Glutamatergic neuron (in vitro differentiated cells): ENCODE data around the gene PSD2. TPM values are rescaled to one million over a fixed set of nuclear protein-coding genes. Genes with fewer than 3 reads are reported as not detected.

Experiments used
- DNase-seq: peaks from one replicate; pipeline ENCODE4 v3.0.0; 2022
- H3K27ac Mint-ChIP-seq: one replicate; pipeline ENCODE4 v1.8.0; 2020; ENCODE audit warnings: mild to moderate bottlenecking, mixed read lengths, inconsistent platforms; ENCODE audit not compliant: unreplicated experiment
- H3K27me3 Mint-ChIP-seq: one replicate; pipeline ENCODE4 v1.8.0; 2020; ENCODE audit warnings: mild to moderate bottlenecking, moderate library complexity, mixed read lengths, inconsistent platforms; ENCODE audit not compliant: unreplicated experiment
- H3K36me3 Mint-ChIP-seq: one replicate; pipeline ENCODE4 v1.8.0; 2020; ENCODE audit warnings: mild to moderate bottlenecking, mixed read lengths, inconsistent platforms; ENCODE audit not compliant: unreplicated experiment
- H3K4me1 Mint-ChIP-seq: one replicate; pipeline ENCODE4 v1.8.0; 2020; ENCODE audit warnings: mild to moderate bottlenecking, low read depth, mixed read lengths, inconsistent platforms; ENCODE audit not compliant: unreplicated experiment
- H3K4me3 Mint-ChIP-seq: one replicate; pipeline ENCODE4 v1.8.0; 2020; ENCODE audit warnings: mild to moderate bottlenecking, mixed read lengths, inconsistent platforms; ENCODE audit not compliant: unreplicated experiment
- H3K9me3 Mint-ChIP-seq: one replicate; pipeline ENCODE4 v1.8.0; 2020; ENCODE audit warnings: mild to moderate bottlenecking, moderate library complexity, mixed read lengths, inconsistent platforms; ENCODE audit not compliant: unreplicated experiment
- total RNA-seq: library from RNA; stranded (reverse); fragmentation: NEBNext Ultra II Directional; extraction: Animal tissue kit (Norgen Biotek cat#: 25700); gene quantifications from one replicate; pipeline ENCODE4 v1.2.1, GENCODE V29; 2021; ENCODE audit not compliant: unreplicated experiment
- TF ChIP-seq, protein P1 (sequence below): fragments of 200-600 bp; sonication (generic); IDR thresholded peaks from one replicate; pipeline ENCODE4 v1.5.0; 2021; ENCODE audit not compliant: partially characterized antibody, unreplicated experiment

PSD2 gene
- total RNA-seq, 1 donor from 2014 or later, result 2.3 TPM

DNA sequence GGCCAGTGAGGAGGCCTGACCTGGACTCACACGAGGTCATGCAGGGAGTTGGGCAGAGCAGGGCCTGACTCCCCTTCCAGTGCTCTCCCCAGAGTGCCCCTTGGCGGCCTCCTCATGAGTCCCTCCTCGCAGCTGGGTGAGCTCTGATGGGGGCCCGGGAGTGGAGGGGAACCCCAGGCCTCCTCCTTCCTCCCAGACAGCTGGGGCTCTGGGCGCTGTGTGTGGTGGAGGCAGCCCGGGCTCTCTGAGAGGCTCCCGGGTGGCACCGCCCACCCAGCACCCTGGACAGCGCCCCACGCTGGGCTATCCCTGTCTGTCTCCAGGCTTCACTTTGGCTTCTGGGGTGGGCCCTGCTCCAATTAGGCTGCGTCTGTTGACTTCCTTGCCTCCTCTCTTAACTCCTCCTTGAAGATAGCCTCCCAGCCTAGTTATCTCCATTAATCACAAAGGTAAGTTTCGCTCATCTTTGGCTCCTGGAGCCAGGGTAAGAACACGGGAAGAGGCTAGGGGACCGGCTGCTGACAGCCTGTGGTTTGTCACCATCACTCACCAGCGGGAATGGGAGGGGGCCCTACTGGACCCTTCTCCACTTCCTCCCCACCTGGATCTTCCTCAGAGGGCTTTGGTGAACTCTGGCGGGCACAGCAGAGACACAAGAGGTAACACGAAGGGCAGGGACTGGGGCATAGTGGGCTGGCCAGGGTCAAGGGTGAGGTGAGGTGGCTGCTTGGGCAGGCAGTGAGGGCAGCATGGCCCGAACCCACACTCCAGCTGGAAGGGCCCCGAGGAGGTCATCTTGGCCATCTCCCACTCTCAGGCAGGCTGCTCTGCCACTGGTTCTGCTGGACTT is 13.1 kb downstream of the PSD2 start:
- H3K9me3 Mint-ChIP-seq, result peaks cover 11% of the 10 kb centered on the region
- H3K27me3 Mint-ChIP-seq, result peaks cover 8% of the 10 kb centered on the region
- H3K4me3 Mint-ChIP-seq, result no peak overlapping the region
- H3K27ac Mint-ChIP-seq, result no peak overlapping the region
- H3K36me3 Mint-ChIP-seq, result no peaks in the 10 kb centered on the region
- no peaks in the 10 kb centered on the region for H3K4me1 Mint-ChIP-seq
- TF ChIP-seq, protein P1, sequence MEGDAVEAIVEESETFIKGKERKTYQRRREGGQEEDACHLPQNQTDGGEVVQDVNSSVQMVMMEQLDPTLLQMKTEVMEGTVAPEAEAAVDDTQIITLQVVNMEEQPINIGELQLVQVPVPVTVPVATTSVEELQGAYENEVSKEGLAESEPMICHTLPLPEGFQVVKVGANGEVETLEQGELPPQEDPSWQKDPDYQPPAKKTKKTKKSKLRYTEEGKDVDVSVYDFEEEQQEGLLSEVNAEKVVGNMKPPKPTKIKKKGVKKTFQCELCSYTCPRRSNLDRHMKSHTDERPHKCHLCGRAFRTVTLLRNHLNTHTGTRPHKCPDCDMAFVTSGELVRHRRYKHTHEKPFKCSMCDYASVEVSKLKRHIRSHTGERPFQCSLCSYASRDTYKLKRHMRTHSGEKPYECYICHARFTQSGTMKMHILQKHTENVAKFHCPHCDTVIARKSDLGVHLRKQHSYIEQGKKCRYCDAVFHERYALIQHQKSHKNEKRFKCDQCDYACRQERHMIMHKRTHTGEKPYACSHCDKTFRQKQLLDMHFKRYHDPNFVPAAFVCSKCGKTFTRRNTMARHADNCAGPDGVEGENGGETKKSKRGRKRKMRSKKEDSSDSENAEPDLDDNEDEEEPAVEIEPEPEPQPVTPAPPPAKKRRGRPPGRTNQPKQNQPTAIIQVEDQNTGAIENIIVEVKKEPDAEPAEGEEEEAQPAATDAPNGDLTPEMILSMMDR, result no peak
- DNase-seq, result no peak

DNA sequence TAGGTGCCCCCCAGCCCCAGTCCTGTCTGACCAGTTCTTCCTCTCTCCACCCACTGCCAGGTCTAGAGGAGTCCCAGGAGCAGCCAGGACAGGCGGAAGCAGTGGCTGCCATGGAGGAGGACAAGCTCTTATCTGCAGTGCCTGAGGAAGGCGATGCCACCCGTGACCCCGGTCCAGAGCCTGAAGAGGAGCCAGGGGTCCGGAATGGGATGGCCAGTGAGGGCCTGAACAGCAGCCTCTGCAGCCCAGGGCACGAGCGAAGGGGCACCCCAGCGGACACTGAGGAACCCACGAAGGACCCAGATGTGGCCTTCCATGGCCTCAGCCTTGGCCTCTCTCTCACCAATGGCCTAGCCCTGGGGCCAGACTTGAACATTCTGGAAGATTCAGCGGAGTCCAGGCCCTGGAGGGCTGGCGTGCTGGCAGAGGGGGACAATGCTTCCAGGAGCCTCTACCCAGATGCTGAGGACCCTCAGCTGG is 13.8 kb downstream of the PSD2 start:
- no peak for DNase-seq
- H3K36me3 Mint-ChIP-seq, result no peaks in the 10 kb centered on the region
- H3K4me1 Mint-ChIP-seq, result no peaks in the 10 kb centered on the region
- TF ChIP-seq, protein P1, result no peak
- H3K27me3 Mint-ChIP-seq, result peaks cover 8% of the 10 kb centered on the region
- peaks cover 8% of the 10 kb centered on the region for H3K9me3 Mint-ChIP-seq
- no peak overlapping the region for H3K4me3 Mint-ChIP-seq
- no peak overlapping the region for H3K27ac Mint-ChIP-seq

DNA sequence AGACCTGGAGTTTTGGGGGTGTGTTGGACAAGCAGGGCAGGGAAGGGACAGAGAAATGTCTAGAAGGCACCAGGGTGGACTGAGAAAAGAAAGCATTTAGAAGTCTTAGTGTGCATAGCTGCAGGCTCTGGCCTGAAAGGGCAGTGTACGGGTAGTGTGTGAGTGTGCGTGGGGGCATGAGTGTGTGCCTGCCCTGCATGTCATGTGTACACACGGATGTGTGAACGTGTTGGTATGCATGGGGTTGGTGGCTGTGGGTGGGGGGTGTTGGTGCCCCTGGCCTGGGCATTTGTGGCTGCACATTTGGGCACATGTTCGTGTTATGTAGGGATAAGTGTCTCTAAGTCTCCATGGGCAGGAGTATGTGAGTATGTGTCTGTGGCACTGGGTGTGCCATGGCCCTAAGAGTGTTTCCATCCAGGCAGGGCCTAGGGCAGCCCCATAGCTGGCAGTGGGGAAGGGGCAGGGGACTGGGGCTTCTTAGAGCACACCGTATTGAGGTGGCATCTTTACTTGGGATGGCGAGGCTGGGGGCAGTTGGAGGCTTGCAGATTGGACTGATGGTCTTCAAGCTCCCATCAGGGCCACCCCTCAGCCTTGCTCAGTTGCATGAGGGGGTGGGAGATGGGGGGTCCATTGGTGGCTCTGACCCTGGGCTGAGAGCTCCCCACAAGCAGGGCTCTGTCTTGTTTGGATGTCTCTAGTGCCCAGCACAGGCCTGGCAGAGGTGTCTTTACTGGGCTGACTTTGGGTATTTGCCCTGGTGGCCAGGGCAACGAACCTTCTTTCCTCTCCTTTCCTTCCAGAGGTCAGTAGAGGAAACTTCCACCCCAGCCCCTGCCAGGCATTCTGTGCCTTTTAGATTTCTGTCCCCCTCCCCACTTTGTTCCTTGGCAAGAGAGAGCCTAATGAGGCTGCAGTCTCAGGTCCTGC is 15.0 kb downstream of the PSD2 start:
- Mint-ChIP-seq H3K4me1 (no peaks in the 10 kb centered on the region), H3K27ac (no peak overlapping the region), H3K27me3 (peaks cover 6% of the 10 kb centered on the region), H3K9me3 (peaks cover 4% of the 10 kb centered on the region), H3K36me3 (no peaks in the 10 kb centered on the region), H3K4me3 (no peak overlapping the region)
- TF ChIP-seq, protein P1, result no peak
- DNase-seq, result no peak

DNA sequence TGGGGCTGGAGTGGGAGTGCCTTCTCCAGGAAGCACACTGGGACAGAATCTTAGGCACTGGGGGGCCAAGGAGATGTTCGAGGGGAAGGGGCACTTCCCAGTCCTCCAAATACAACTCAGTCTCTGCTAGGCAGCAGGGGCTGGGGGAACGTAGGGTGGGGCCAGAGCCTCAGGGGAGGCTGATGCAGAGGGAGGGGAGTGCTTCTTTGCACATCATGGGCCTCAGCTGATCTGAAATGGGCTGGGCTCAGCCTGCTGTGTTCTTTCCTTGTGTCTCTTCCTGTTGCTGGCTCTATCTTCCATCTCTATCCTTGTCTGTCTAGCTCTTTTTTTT is 15.6 kb downstream of the PSD2 start:
- TF ChIP-seq, protein P1, result no peak
- Mint-ChIP-seq H3K9me3 (peaks cover 4% of the 10 kb centered on the region), H3K27me3 (peaks cover 6% of the 10 kb centered on the region), H3K4me1 (no peaks in the 10 kb centered on the region), H3K36me3 (no peaks in the 10 kb centered on the region), H3K4me3 (no peak overlapping the region), H3K27ac (no peak overlapping the region)
- DNase-seq, result no peak

DNA sequence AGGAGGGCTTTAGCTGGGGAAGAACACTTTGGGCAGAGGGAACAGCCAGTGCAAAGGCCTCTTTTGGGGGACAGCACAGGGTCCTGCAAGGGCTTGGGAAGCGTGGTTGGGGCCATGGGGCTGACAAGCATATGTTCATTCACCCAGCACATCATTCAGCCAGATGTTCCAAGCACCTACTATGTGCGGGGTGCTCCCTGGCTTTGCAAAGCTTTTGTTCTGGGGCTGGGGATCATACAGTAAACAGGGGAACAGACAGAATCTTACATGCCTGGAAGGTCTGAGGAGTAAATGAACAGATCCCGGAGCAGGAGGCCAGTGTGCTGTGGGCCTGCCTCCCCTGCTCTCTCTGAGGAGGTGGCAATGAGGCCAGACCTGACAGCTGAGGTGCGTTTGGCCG is 16.7 kb downstream of the PSD2 start:
- Mint-ChIP-seq H3K4me1 (no peaks in the 10 kb centered on the region), H3K9me3 (peaks cover 1% of the 10 kb centered on the region), H3K27ac (no peak overlapping the region), H3K4me3 (no peak overlapping the region), H3K27me3 (peaks cover 11% of the 10 kb centered on the region), H3K36me3 (peaks cover 5% of the 10 kb centered on the region)
- DNase-seq, result no peak
- TF ChIP-seq, protein P1, result no peak
